H1 (cell line): ENCODE results near the gene PTPRT. TPM values are rescaled to one million over a fixed set of nuclear protein-coding genes. Genes with fewer than 3 reads are reported as not detected.

Experiments used
- ATF2 ChIP-seq: IDR thresholded peaks from 2 replicates; pipeline ENCODE4 v1.6.1; 2012; ENCODE audit warnings: low read length, inconsistent platforms
- ATF3 ChIP-seq: IDR thresholded peaks from 2 replicates; pipeline ENCODE4 v1.6.1; 2011; ENCODE audit warnings: low read depth, mild to moderate bottlenecking, low read length; ENCODE audit not compliant: insufficient read depth
- CHD2 ChIP-seq: IDR thresholded peaks from 2 replicates; pipeline ENCODE4 v1.6.1; 2012; ENCODE audit warnings: low read length, improper control_type of control experiment
- FOSL1 ChIP-seq: IDR thresholded peaks from 2 replicates; pipeline ENCODE4 v1.6.1; 2011; ENCODE audit warnings: mild to moderate bottlenecking, low read depth, low read length, moderate library complexity; ENCODE audit not compliant: insufficient read depth
- HDAC2 ChIP-seq, 2 experiments: fragments of 300-600 bp in 1 of 2; sonication (generic) in 1 of 2; IDR thresholded peaks; 2 replicates each; pipeline ENCODE4 v1.6.1; 2011 to 2012; ENCODE audit warnings: low read depth in 2 of 2, low read length in 2 of 2, mild to moderate bottlenecking in 2 of 2, moderate library complexity in 2 of 2, borderline replicate concordance in 1 of 2, inconsistent platforms in 1 of 2
- JUN ChIP-seq: IDR thresholded peaks from 2 replicates; pipeline ENCODE4 v1.6.1; 2011; ENCODE audit warnings: low read depth, mild to moderate bottlenecking, improper control_type of control experiment, low read length
- KDM4A ChIP-seq: IDR thresholded peaks from one replicate; pipeline ENCODE4 v1.7.1; 2012; ENCODE audit warnings: low read depth, mild to moderate bottlenecking, moderate library complexity, low read length, inconsistent platforms; ENCODE audit not compliant: severe bottlenecking
- POU5F1 ChIP-seq: IDR thresholded peaks from 2 replicates; pipeline ENCODE4 v1.6.1; 2011; ENCODE audit warnings: low read depth, mild to moderate bottlenecking, low read length, moderate library complexity
- RBBP5 ChIP-seq: IDR thresholded peaks from 2 replicates; pipeline ENCODE4 v1.7.1; 2012; ENCODE audit warnings: low read depth, mild to moderate bottlenecking, inconsistent platforms, low read length, moderate library complexity, borderline replicate concordance
- RFX5 ChIP-seq: IDR thresholded peaks from 2 replicates; pipeline ENCODE4 v1.6.1; 2011; ENCODE audit warnings: low read depth, low read length, improper control_type of control experiment, borderline replicate concordance
- SAP30 ChIP-seq: fragments of 300-600 bp; sonication (generic); IDR thresholded peaks from 2 replicates; pipeline ENCODE4 v1.7.1; 2012; ENCODE audit warnings: low read length, moderate library complexity, mild to moderate bottlenecking, inconsistent platforms; ENCODE audit not compliant: insufficient read depth, insufficient replicate concordance
- SP4 ChIP-seq: IDR thresholded peaks from 2 replicates; pipeline ENCODE4 v1.6.1; 2012; ENCODE audit warnings: low read length, inconsistent platforms
- TBP ChIP-seq: IDR thresholded peaks from 2 replicates; pipeline ENCODE4 v1.6.1; 2011; ENCODE audit warnings: low read depth, low read length, improper control_type of control experiment
- TCF12 ChIP-seq: IDR thresholded peaks from 2 replicates; pipeline ENCODE4 v1.6.1; 2011; ENCODE audit warnings: low read depth, mild to moderate bottlenecking, low read length
- polyA plus RNA-seq, 7 experiments: library from polyadenylated mRNA; depleted of rRNA in 3 of 7; stranded (reverse) in 5 of 7; unstranded in 2 of 7; fragments of >200 nt in 5 of 7; fragments of 200-250 nt in 2 of 7; gene quantifications; 1 replicate in 5 of 7; 2 replicates in 1 of 7; 4 replicates in 1 of 7; pipeline versions ENCODE4 v1.2.1 to v1.2.3, GENCODE V29; 2011 to 2013; ENCODE audit warnings: missing spikeins in 2 of 7, mixed read lengths in 2 of 7
- total RNA-seq: library from RNA; stranded (reverse); fragmentation: NEBNext Ultra II Directional; extraction: Animal tissue kit (Norgen Biotek cat#: 25700); gene quantifications from 2 replicates; pipeline ENCODE4 v1.2.1, GENCODE V29; 2021
- TF ChIP-seq, protein P1 (sequence below): IDR thresholded peaks from 2 replicates; pipeline ENCODE4 v1.6.1; 2012; ENCODE audit warnings: inconsistent platforms
- TF ChIP-seq, protein P2 (sequence below): IDR thresholded peaks from 2 replicates; pipeline ENCODE4 v1.6.1; 2012; ENCODE audit warnings: inconsistent platforms

The PTPRT gene
- total and polyA plus RNA-seq, 2 of the 8 experiments (the other 6 are each of a cell fraction or from before 2014, with no cell fraction given), result 0.33 to 1.8 TPM

- TF ChIP-seq TCF12 (no peak), ATF2 (no peak), JUN (no peak), RBBP5 (no peak), KDM4A (no peak), FOSL1 (no peak), HDAC2 (IDR thresholded peaks at IDR 0.05; ENCODE audit: borderline replicate concordance in 1 of 2, low read depth in 2 of 2, low read length in 2 of 2) (no peak), ATF3 (no peak), SP4 (no peak), CHD2 (no peak), POU5F1 (no peak), RFX5 (no peak), SAP30 (no peak), TBP (no peak)
- TF ChIP-seq, protein P1, sequence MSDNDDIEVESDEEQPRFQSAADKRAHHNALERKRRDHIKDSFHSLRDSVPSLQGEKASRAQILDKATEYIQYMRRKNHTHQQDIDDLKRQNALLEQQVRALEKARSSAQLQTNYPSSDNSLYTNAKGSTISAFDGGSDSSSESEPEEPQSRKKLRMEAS, result no peak
- TF ChIP-seq, protein P2, sequence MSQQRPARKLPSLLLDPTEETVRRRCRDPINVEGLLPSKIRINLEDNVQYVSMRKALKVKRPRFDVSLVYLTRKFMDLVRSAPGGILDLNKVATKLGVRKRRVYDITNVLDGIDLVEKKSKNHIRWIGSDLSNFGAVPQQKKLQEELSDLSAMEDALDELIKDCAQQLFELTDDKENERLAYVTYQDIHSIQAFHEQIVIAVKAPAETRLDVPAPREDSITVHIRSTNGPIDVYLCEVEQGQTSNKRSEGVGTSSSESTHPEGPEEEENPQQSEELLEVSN, result no peak
These were observed 145.8 kb downstream of the PTPRT start (continued) for GRCh38 chr20:43043887-43044286.
